ENCODE measurements around the gene SLC8A2.

- TF ChIP-seq, protein P1, sequence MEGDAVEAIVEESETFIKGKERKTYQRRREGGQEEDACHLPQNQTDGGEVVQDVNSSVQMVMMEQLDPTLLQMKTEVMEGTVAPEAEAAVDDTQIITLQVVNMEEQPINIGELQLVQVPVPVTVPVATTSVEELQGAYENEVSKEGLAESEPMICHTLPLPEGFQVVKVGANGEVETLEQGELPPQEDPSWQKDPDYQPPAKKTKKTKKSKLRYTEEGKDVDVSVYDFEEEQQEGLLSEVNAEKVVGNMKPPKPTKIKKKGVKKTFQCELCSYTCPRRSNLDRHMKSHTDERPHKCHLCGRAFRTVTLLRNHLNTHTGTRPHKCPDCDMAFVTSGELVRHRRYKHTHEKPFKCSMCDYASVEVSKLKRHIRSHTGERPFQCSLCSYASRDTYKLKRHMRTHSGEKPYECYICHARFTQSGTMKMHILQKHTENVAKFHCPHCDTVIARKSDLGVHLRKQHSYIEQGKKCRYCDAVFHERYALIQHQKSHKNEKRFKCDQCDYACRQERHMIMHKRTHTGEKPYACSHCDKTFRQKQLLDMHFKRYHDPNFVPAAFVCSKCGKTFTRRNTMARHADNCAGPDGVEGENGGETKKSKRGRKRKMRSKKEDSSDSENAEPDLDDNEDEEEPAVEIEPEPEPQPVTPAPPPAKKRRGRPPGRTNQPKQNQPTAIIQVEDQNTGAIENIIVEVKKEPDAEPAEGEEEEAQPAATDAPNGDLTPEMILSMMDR (IDR thresholded peaks at IDR 0.05), result no peak
- TF ChIP-seq REST (IDR thresholded peaks at IDR 0.05; ENCODE audit: insufficient read depth in 1 of 2, low read depth in 2 of 2, low read length in 1 of 2), result no peak
- TF ChIP-seq TCF7L2 (IDR thresholded peaks at IDR 0.05; ENCODE audit: low read depth, low read length), result no peak
- TF ChIP-seq POLR2AphosphoS5 (IDR thresholded peaks at IDR 0.05; ENCODE audit: low read depth, low read length), result no peak
Measured at GRCh38 chr19:47413941-47414340, 57.8 kb downstream of the SLC8A2 start.

Measured in Panc1 (cell line).